H1 (cell line): ENCODE results near the gene NAV2. TPM values are rescaled to one million over a fixed set of nuclear protein-coding genes. Genes with fewer than 3 reads are reported as not detected.

Experiments
- CBX5 ChIP-seq: fragments of 300-800, 300-1000 bp; sonication (generic); IDR thresholded peaks from 2 replicates; pipeline ENCODE4 v1.7.1; 2016; ENCODE audit warnings: antibody characterized with exemption, low read length, low read depth
- FOSL1 ChIP-seq: IDR thresholded peaks from 2 replicates; pipeline ENCODE4 v1.6.1; 2011; ENCODE audit warnings: mild to moderate bottlenecking, low read depth, low read length, moderate library complexity; ENCODE audit not compliant: insufficient read depth
- MAFK ChIP-seq: IDR thresholded peaks from 2 replicates; pipeline ENCODE4 v1.6.1; 2012; ENCODE audit warnings: low read depth, mild to moderate bottlenecking, improper control_type of control experiment, low read length
- SP1 ChIP-seq: IDR thresholded peaks from 2 replicates; pipeline ENCODE4 v1.6.1; 2011; ENCODE audit warnings: low read depth, low read length
- SRF ChIP-seq: IDR thresholded peaks from 2 replicates; pipeline ENCODE4 v1.6.1; 2011; ENCODE audit warnings: mild to moderate bottlenecking, low read depth, low read length, moderate library complexity
- TEAD4 ChIP-seq: IDR thresholded peaks from 2 replicates; pipeline ENCODE4 v1.6.1; 2012; ENCODE audit warnings: low read depth, low read length, inconsistent platforms, mixed read lengths
- polyA plus RNA-seq, 7 experiments: library from polyadenylated mRNA; depleted of rRNA in 3 of 7; stranded (reverse) in 5 of 7; unstranded in 2 of 7; fragments of >200 nt in 5 of 7; fragments of 200-250 nt in 2 of 7; gene quantifications; 1 replicate in 5 of 7; 2 replicates in 1 of 7; 4 replicates in 1 of 7; pipeline versions ENCODE4 v1.2.1 to v1.2.3, GENCODE V29; 2011 to 2013; ENCODE audit warnings: missing spikeins in 2 of 7, mixed read lengths in 2 of 7
- total RNA-seq: library from RNA; stranded (reverse); fragmentation: NEBNext Ultra II Directional; extraction: Animal tissue kit (Norgen Biotek cat#: 25700); gene quantifications from 2 replicates; pipeline ENCODE4 v1.2.1, GENCODE V29; 2021

The NAV2 gene
- total and polyA plus RNA-seq, 2 of the 8 experiments (the other 6 are each of a cell fraction or from before 2014, with no cell fraction given): 35.6 to 73.6 TPM

- TF ChIP-seq CBX5: no peak
- no peak for TF ChIP-seq SRF
- no peak for TF ChIP-seq TEAD4
- TF ChIP-seq SP1: no peak
- TF ChIP-seq MAFK: no peak
- no peak for TF ChIP-seq FOSL1
- TF ChIP-seq, all 59 proteins: peak for 0
Measured at GRCh38 chr11:19933132-19933735, 220.6 kb downstream of the NAV2 start (continued).
